Lower leg skin (tissue), 4 donors: ENCODE results near the gene ATP6V1G2. TPM values are rescaled to one million over a fixed set of nuclear protein-coding genes. Genes with fewer than 3 reads are reported as not detected.

Experiments
- DNase-seq, 2 donors: peaks; one replicate each; pipeline ENCODE4 v3.0.0-alpha.2; 2019; ENCODE audit warnings: low spot score in 2 of 2
- H3K4me3 ChIP-seq: fragments of 200-600 bp; sonication (generic); 2 replicates; pipeline ENCODE4 v1.5.1; 2017; ENCODE audit warnings: mild to moderate bottlenecking, low read depth; ENCODE audit not compliant: poor library complexity, severe bottlenecking
- POLR2A ChIP-seq, 2 donors: fragments of 450-650 bp; IDR thresholded peaks; one replicate each; pipeline ENCODE4 v1.6.1; 2016 to 2017; ENCODE audit warnings: antibody characterized with exemption in 2 of 2, mild to moderate bottlenecking in 1 of 2, moderate library complexity in 1 of 2
- WGBS, 2 donors: methylation state at CpG; one replicate each; pipeline ENCODE4 v1.1.5; 2018; 5-methylcytosine and 5-hydroxymethylcytosine counted together
- intact Hi-C: fragments of 100-400 bp; cut with DNase I; formaldehyde crosslinking; loops from one replicate; pipeline ENCODE4 v1.15.0; 2023; ENCODE audit warnings: low total_unique reads
- total RNA-seq, 4 donors: library from RNA; depleted of rRNA; stranded (reverse); fragments of >200 nt; gene quantifications; one replicate each; pipeline ENCODE4 v1.1.0, GENCODE V29; 2016
- TF ChIP-seq, protein P1 (sequence below), 3 donors: fragments of 450-650 bp; IDR thresholded peaks; one replicate each; pipeline ENCODE4 v1.5.1; 2016; ENCODE audit warnings: antibody characterized with exemption in 3 of 3, mild to moderate bottlenecking in 3 of 3, moderate library complexity in 2 of 3

ATP6V1G2 gene
- total RNA-seq, 4 donors from 2014 or later: 0.46 to 1.3 TPM; not detected in 2

DNA sequence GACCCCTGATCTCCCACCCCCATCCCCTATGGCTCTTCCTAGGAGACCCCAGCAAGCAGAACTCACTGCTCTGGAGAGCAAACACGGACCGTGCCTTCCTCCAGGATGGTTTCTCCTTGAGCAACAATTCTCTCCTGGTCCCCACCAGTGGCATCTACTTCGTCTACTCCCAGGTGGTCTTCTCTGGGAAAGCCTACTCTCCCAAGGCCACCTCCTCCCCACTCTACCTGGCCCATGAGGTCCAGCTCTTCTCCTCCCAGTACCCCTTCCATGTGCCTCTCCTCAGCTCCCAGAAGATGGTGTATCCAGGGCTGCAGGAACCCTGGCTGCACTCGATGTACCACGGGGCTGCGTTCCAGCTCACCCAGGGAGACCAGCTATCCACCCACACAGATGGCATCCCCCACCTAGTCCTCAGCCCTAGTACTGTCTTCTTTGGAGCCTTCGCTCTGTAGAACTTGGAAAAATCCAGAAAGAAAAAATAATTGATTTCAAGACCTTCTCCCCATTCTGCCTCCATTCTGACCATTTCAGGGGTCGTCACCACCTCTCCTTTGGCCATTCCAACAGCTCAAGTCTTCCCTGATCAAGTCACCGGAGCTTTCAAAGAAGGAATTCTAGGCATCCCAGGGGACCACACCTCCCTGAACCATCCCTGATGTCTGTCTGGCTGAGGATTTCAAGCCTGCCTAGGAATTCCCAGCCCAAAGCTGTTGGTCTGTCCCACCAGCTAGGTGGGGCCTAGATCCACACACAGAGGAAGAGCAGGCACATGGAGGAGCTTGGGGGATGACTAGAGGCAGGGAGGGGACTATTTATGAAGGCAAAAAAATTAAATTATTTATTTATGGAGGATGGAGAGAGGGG is 27.1 kb upstream of the ATP6V1G2 start:
- H3K4me3 ChIP-seq: no peak overlapping the region
- WGBS, 2 donors: 89 to 90% methylated on average over 9 of the region's 9 CpGs
- DNase-seq: no peak
- intact Hi-C loops: no loop called here
- TF ChIP-seq, protein P1, sequence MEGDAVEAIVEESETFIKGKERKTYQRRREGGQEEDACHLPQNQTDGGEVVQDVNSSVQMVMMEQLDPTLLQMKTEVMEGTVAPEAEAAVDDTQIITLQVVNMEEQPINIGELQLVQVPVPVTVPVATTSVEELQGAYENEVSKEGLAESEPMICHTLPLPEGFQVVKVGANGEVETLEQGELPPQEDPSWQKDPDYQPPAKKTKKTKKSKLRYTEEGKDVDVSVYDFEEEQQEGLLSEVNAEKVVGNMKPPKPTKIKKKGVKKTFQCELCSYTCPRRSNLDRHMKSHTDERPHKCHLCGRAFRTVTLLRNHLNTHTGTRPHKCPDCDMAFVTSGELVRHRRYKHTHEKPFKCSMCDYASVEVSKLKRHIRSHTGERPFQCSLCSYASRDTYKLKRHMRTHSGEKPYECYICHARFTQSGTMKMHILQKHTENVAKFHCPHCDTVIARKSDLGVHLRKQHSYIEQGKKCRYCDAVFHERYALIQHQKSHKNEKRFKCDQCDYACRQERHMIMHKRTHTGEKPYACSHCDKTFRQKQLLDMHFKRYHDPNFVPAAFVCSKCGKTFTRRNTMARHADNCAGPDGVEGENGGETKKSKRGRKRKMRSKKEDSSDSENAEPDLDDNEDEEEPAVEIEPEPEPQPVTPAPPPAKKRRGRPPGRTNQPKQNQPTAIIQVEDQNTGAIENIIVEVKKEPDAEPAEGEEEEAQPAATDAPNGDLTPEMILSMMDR (IDR thresholded peaks at IDR 0.05): no peak
- TF ChIP-seq POLR2A (IDR thresholded peaks at IDR 0.05): no peak

DNA sequence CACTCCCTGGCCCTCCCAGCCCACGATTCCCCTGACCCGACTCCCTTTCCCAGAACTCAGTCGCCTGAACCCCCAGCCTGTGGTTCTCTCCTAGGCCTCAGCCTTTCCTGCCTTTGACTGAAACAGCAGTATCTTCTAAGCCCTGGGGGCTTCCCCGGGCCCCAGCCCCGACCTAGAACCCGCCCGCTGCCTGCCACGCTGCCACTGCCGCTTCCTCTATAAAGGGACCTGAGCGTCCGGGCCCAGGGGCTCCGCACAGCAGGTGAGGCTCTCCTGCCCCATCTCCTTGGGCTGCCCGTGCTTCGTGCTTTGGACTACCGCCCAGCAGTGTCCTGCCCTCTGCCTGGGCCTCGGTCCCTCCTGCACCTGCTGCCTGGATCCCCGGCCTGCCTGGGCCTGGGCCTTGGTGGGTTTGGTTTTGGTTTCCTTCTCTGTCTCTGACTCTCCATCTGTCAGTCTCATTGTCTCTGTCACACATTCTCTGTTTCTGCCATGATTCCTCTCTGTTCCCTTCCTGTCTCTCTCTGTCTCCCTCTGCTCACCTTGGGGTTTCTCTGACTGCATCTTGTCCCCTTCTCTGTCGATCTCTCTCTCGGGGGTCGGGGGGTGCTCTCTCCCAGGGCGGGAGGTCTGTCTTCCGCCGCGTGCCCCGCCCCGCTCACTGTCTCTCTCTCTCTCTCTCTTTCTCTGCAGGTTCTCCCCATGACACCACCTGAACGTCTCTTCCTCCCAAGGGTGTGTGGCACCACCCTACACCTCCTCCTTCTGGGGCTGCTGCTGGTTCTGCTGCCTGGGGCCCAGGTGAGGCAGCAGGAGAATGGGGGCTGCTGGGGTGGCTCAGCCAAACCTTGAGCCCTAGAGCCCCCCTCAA is 25.9 kb upstream of the ATP6V1G2 start, which contains the start of gene LTA:
Gene LTA (plus strand): TSS at position 249 of the 871 bp plus-strand sequence. CDS start 454 bp downstream, at position 703.
- no peak within 1 kb of the TSS for H3K4me3 ChIP-seq
- 84 to 85% methylated on average over 26 to 27 of the region's 27 CpGs for WGBS, 2 donors
- intact Hi-C loops: no loop called here
- DNase-seq: peak in 1 of 2 donors; percentile 80
- no peak for TF ChIP-seq POLR2A (IDR thresholded peaks at IDR 0.05)
- TF ChIP-seq, protein P1 (IDR thresholded peaks at IDR 0.05): no peak

DNA sequence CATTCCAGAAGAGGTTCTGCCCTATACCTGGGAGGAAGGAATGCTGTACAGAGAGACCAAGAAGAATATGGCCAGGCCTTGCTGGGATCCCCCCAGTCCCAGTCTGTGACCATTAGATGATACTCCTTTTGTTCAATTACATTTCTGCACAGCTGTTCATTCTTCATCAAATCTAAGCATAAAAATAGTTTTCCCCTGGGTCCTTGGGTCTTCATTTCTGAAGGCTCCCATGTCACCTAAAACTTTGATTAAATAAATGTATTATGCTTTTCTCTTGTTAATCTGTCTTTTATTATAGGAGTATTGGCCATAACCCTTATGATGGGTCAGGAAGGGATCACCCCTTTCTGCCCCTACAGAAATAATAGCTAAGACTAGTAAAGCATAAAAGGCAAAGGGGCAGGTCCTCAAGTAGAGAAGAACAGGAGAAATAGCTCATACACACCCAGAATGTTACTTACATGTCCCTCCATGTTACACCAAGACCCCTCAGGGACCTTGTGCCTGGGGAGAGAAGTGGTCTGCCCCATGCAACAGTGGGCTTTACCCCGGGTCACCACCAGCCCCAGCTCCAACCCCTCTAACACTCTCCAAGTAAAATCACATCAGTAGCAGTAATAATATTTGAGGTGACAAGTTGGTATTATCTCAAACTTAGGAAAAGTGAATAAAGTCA is 23.6 kb upstream of the ATP6V1G2 start:
- intact Hi-C loops: no loop called here
- 78 to 89% methylated on average over 1 of the region's 1 CpG for WGBS, 2 donors
- H3K4me3 ChIP-seq: no peak overlapping the region
- no peak for TF ChIP-seq POLR2A (IDR thresholded peaks at IDR 0.05)
- TF ChIP-seq, protein P1 (IDR thresholded peaks at IDR 0.05): no peak
- DNase-seq: peak in 1 of 2 donors; percentile 50

DNA sequence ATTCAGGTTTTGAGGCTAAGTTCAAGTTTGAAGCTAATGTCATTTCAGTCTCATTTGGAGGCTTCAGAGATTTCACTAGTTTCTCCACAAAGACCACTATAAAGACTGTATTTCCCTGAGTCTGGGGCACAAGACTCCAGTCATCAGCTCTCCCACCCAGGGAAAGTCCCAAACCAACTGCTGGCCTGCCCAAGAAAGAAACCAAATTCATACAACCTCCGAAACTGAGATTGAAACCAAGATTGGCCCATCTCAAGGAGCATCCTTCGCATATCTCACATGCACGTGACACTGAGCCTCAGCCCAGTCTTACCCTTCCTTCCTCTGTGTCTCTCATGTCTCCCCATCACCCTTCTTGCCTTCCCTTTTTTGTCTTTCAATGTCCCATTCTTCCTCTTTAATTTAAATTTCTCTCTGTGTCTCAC is 22.1 kb upstream of the ATP6V1G2 start:
- peak in 1 of 2 donors; percentile 78 for DNase-seq
- 81 to 82% methylated on average over 3 of the region's 3 CpGs for WGBS, 2 donors
- intact Hi-C loops: no loop called here

More for the DNA sequence above, 22.1 kb upstream of the ATP6V1G2 start:
- TF ChIP-seq POLR2A (IDR thresholded peaks at IDR 0.05): no peak
- TF ChIP-seq, protein P1 (IDR thresholded peaks at IDR 0.05): no peak
- no peak overlapping the region for H3K4me3 ChIP-seq
